Ovary (tissue), 3 donors: Measurements from ENCODE around the gene KCNK1.

Experiments
- POLR2A ChIP-seq: fragments of 450-650 bp; IDR thresholded peaks from one replicate; pipeline ENCODE4 v1.6.1; 2017; ENCODE audit warnings: antibody characterized with exemption, mild to moderate bottlenecking, moderate library complexity
- TF ChIP-seq, protein P1 (sequence below), 3 donors: fragments of 450-650 bp in 2 of 3; fragments of 200-600 bp in 1 of 3; IDR thresholded peaks; one replicate each; pipeline versions ENCODE4 v1.5.1 to v1.8.0; 2016 to 2022; ENCODE audit warnings: antibody characterized with exemption in 3 of 3, mild to moderate bottlenecking in 1 of 3
- donor health status: DM: no; HTN: no; CAD: no.

DNA sequence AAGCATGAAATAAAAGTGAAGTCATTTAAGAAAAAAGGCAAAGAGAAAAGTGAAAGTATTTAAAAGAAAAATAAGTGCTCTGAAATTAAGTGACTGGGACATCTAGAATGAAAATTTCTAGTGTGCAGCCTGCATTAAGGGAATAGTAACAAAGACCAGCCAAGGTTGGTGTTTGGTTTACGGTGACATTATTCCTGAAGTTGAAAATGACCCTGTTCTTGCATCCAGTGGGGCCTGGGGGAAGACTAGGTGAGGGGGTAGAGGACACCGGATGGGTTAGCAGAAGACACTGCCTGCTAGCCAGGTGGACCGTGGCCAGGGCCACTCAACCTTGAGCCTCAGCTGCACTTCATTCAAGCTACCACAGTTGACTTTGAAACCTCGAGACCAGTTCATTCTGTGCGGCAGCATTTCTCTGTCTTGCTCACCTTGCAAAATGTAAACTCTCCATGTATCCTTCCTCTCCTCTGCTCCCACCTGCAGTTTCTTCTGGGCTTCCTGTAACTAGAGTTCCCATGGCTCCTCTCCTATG is 14.3 kb upstream of the KCNK1 start:
- TF ChIP-seq, protein P1, sequence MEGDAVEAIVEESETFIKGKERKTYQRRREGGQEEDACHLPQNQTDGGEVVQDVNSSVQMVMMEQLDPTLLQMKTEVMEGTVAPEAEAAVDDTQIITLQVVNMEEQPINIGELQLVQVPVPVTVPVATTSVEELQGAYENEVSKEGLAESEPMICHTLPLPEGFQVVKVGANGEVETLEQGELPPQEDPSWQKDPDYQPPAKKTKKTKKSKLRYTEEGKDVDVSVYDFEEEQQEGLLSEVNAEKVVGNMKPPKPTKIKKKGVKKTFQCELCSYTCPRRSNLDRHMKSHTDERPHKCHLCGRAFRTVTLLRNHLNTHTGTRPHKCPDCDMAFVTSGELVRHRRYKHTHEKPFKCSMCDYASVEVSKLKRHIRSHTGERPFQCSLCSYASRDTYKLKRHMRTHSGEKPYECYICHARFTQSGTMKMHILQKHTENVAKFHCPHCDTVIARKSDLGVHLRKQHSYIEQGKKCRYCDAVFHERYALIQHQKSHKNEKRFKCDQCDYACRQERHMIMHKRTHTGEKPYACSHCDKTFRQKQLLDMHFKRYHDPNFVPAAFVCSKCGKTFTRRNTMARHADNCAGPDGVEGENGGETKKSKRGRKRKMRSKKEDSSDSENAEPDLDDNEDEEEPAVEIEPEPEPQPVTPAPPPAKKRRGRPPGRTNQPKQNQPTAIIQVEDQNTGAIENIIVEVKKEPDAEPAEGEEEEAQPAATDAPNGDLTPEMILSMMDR (IDR thresholded peaks at IDR 0.05) = no peak
- TF ChIP-seq POLR2A = no peak
